Astrocyte of the hippocampus (primary cell): Measurements from ENCODE around the gene LCE7A.
A peak's percentile ranks its signal among the peaks of the same experiment; 100 is the strongest.

Source experiments
- DNase-seq: peaks from one replicate; pipeline ENCODE4 v3.0.0; 2011; ENCODE audit warnings: low read depth, low spot score

Gene LCE7A

GRCh38 chr1:152880316-152880715 lies 20.5 kb downstream of the LCE7A start:
- no peak for DNase-seq

- no peak for DNase-seq
Measured at GRCh38 chr1:152880907-152881306, 21.1 kb downstream of the LCE7A start.

GRCh38 chr1:152884085-152884484 lies 24.3 kb downstream of the LCE7A start:
- DNase-seq = no peak

GRCh38 chr1:152884506-152884905 lies 24.7 kb downstream of the LCE7A start:
- DNase-seq = no peak

- DNase-seq = peak; percentile 34
Measured at GRCh38 chr1:152884966-152885624, 25.3 kb downstream of the LCE7A start.

GRCh38 chr1:152886085-152886484 lies 26.3 kb downstream of the LCE7A start:
- no peak for DNase-seq

- no peak for DNase-seq
Measured at GRCh38 chr1:152886758-152887409, 27.1 kb downstream of the LCE7A start.

- DNase-seq = no peak
Measured at GRCh38 chr1:152888126-152888525, 28.3 kb downstream of the LCE7A start.

- DNase-seq = no peak
Measured at GRCh38 chr1:152899027-152899426, 39.2 kb downstream of the LCE7A start.

GRCh38 chr1:152899883-152900282 lies 40.1 kb downstream of the LCE7A start:
- no peak for DNase-seq

- no peak for DNase-seq
Measured at GRCh38 chr1:152901631-152902030, 41.8 kb downstream of the LCE7A start.

- no peak for DNase-seq
Measured at GRCh38 chr1:152902636-152903035, 42.8 kb downstream of the LCE7A start.

- DNase-seq = no peak
Measured at GRCh38 chr1:152904688-152905440, 45.1 kb downstream of the LCE7A start.

- peak; percentile 47 for DNase-seq
Measured at GRCh38 chr1:152906023-152906565, 46.3 kb downstream of the LCE7A start.

- peak; percentile 23 for DNase-seq
Measured at GRCh38 chr1:152907686-152908601, 48.1 kb downstream of the LCE7A start, which contains the start of gene IVL. Gene IVL (plus strand): TSS chr1:152908546. CDS start chr1:152909798, 1,252 bp downstream.

GRCh38 chr1:152909206-152909605 lies 49.4 kb downstream of the LCE7A start:
- no peak for DNase-seq
